Activated T-cell treated with anti-CD3 and anti-CD28 coated beads for 48 hours (primary cell): Measurements from ENCODE around the gene ZNF445.
"Not testable (repeated sequence)": the region's sequence is repeated elsewhere in the genome, so short reads cannot be mapped to it uniquely, and the experiment has no call there.

ENCODE experiments used
- DNase-seq: peaks from one replicate; pipeline ENCODE4 v3.0.0-alpha.2; 2020; ENCODE audit warnings: low read depth

The ZNF445 gene

DNA sequence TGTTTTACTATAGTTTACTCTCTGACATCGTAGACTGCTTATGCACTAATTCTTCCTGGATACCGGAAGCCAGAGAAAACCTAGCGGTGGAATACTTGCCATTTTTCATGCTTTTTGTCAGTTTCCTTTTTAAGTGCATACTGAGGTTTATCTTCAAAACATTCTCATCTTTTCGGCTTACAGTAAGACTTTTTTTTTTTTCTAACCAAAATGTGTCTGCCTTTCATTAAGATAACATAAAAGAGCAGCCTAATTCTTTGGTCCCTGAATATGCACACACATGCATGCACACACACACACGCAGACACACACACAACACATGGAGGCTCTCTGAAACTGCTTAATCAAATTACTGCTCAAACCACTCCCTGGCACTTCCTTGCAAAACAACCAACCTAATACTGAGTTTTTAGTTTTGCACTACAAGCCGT is 1.3 kb downstream of the ZNF445 start:
- DNase-seq: no peak

DNA sequence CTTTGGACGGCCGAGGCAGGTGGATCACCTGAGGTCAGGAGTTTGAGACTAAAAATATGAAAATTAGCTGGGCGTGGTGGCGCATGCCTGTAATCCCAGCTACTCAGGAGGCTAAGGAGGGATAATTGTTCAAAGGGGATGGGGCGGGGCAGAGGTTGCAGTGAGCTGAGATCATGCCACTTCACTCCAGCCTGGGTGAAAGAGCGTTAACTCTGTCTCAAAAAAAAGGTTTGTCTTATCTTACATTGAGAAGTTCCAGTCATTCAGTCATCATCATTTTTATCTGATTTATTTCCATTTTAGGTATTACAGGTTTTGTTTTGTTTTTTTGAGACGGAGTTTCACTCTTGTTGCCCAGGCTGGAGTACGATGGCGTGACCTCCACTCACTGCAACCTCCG is 2.6 kb downstream of the ZNF445 start:
- not testable (repeated sequence) for DNase-seq

DNA sequence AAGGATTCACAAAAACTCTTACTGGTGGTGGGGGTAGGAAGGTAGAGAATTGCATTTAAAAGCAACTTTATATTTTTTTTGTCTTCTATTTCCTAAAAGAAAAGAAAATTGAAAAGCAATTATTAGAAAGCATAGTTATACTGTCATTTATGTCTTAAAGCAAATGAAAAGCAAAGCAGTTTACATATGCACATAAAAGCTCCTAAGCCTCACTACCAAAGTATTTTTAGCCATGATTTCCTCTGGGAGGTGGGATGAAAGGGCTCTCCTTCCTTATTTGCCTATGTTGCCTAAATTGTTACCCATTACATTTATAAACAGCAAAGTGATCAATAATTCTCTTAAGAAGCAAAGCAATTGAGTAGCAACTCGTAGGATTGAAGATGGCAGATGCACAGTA is 7.0 kb downstream of the ZNF445 start:
- no peak for DNase-seq

DNA sequence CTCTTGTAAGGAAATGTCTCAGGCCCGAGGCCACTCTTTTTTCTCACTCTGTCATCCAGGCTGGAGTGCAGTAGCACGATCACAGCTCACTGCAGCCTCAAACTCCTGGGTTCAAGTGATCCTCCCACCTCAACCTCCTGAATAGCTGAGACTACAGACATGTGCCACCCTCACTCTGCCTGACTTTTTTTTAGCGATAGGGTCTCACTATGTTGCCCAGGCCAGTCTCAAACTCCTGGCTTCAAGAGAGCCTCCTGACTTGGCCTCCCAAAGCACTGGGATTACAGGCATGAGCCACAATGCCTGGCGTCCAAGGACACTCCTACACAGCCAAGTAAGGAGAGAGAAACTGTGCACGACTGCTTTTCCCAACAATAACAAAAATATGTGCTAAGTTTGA is 7.6 kb downstream of the ZNF445 start:
- no peak for DNase-seq

DNA sequence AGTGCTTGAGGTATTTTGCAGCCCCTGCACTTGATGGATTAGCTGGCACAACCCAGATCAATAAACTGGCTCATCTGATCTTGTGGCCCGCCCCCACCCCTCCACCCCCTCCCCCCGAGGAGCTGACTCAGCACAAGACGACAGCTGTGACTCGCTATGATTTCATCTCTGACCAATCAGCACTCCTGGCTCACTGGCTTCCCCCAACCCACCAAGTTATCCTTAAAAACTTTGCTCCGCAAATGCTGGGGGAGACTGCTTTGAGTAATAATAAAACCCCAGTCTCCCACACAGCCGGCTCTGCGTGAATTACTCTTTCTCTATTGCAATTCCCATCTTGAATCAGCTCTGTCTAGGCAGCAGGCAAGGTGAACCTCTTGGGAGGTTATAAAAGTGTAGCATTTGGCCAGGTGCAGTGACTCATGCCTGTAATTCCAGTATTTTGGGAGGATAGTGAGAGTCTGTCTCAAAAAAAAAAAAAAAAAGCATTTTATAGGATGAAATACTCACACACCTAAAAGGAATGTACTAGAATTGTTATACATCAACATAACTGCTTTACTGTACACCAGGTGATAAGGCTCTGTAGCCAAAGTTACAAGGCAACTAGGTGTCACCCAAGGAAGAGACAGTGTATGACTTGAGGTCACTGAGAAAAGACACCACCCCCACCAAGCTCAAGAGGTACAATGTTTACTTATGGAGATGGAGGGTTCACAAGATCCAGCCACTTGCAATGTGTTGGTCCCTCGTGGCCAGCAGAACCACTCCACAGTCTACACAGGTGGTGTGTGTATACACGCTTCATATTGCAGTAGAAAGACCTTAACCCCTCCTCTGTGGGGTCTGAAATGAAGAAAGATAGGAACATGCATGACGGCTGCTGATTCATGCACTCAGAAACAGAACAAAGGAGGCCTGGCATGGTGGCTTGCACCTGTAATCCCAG is 8.6 kb downstream of the ZNF445 start:
- DNase-seq: peak; percentile 29

DNA sequence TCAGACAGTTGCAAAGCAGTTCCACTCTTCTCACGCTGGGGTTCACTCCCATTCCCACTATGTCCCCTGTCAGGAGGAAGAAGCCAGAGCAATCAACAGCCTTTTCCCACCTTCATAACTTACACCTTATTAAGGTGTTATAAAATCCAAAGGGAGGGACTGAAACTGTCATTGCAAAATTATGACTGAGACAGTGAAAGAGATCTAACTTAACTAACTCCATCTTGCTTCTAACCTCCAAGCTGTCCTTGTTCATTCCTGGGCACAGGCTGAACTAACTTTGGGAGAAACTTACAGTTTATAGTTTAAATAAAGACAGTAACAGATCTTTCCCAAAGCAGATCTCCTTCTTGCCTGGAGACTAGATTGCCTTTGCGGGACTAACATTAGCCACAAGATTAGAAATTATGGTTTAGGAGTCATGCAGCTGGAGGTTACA is 9.4 kb downstream of the ZNF445 start:
- DNase-seq: not testable (repeated sequence)

DNA sequence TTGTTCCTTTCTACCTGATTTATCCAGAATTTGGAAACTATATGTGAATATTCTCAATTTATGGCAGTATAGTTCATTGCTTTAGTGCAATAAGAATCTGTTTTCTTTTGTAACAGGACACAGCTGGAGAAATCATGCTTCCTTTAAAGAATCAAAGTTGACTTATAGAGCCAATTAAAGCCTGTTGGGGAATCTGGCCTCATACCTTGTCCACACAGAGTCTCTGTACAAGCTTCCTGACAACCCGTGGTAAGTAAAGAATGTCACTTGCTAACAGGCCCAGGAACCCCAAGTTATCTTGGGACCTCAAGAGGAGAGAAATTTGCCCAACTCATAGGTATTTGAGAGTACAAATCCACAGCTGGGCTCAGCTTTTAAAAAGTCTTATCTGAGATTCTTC is 10.2 kb downstream of the ZNF445 start:
- no peak for DNase-seq

DNA sequence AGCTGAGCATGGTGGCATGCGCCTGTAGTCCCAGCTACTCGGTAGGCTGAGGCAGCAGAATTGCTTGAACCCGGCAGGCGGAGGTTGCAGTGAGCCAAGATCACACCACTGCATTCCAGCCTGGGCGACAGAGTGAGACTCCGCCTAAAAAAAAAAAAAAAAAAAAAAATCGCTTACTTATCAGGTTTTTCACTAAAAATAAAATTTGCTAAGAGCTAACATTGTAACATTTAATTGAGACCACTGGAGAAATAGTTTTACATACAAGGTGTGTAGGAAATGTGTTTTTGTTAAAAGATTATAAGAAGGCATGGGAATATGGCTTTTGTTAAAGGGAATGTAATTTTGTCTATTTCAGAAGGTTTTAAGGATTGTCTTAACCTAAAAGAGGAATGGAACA is 12.6 kb downstream of the ZNF445 start:
- DNase-seq: not testable (repeated sequence)

DNA sequence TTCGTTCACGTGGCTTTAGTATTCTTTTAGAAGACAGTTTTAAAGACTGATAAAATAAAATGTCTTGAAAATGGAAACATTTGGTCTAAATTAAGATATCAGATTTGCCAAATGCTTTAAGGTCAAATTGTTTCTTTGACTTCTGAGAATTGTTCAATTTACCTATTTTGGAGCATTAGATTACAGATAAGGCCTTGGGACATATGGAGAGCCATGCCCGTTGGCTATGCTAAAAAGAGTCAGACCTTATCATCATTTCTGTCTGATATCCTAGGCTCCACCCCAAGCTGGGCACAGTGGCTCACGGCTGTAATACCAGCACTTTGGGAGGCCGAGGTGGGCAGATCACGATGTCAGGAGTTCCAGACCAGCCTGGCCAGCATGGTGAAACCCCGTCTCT is 13.0 kb downstream of the ZNF445 start:
- DNase-seq: no peak

DNA sequence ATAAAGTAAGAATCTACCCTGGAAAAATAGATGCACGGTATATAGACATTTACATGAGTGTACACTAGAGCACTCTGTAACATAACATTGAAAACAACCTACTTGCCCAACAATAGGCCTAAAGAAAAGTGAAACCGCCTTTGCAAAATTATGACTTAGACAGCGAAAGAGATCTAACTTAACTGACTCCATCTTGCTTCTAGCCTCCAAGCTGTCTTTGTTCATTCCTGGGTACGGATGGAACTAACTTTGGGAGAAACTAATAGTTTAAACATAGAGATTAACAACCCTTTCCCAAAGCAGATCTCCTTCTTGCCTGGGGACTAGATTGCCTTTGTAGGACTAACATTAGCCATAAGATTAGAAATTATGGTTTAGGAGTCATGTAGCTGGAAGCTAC is 17.4 kb downstream of the ZNF445 start:
- DNase-seq: not testable (repeated sequence)

DNA sequence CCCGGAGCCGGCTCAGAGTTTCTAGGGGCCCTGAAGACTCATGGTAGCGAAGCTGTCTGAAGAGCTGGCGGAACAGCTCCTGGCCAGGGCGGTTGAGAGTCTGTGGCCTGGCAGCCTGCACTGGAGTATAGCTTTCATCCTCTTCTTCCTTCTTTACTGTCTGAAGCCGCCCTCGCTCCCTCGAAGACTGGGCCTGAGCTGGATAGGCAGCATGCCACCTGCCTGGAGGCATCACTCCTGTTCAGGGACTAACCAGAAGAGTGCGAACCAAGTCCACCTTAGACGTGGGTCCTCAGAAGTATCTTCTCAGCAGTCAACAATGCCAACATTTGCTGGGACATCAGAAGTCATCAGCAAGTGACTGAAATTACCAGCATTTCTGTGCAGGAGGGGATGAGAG is 22.2 kb downstream of the ZNF445 start:
- DNase-seq: no peak

DNA sequence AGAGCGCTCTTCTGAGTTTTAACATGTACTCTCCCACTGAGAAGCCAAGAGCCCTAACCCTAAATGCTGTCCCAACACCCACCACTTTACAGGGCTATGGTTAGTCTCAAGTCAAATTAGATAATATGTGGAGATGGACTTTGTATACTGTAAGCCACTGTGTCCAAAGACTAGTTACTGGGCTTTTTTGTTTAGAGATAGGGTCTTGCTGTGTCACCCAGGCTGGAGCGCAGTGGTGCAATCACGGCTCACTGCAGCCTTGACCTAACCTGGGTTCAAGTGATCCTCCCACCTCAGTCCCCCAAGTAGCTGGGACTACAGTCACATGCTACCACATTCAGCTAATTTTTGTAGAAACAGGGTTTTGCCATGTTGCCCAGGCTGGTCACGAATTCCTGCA is 23.2 kb downstream of the ZNF445 start:
- no peak for DNase-seq

DNA sequence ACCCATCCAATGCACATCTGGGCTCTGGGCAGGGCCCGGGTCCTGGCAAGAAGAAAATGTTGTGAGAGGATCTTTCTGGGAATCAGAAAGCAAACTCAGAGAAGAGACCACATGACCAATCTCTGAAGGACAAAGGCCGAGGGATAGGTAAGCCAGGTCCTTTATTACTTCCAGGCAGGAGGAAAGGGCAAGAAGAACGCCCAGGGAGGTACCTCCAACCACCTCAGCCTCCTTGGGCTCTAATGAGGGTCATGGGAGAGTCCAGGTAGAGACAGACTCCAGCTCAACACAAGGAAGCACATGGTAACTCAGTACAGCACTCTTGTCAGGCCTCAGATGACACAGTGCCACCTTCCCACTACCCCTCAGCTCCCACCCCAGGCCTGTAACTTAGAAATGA is 26.0 kb downstream of the ZNF445 start:
- DNase-seq: no peak

DNA sequence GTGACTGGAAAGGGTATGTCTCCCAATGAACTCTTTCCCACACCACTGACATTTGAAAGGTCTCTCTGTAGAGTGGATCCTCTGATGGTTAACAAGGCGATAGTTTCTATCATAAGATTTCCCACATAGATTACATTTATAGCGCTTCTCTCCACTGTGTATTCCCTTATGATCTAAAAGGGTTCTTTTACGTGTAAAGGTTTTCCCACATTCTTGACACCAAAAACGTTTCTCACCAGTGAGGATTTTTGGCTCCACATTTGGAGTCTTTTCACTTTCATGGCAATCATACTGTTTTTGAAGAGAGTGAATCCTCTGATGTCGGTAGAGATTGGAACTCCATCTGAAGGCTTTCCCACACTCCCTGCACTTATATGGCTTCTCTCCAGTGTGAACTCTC is 30.5 kb downstream of the ZNF445 start:
- no peak for DNase-seq

DNA sequence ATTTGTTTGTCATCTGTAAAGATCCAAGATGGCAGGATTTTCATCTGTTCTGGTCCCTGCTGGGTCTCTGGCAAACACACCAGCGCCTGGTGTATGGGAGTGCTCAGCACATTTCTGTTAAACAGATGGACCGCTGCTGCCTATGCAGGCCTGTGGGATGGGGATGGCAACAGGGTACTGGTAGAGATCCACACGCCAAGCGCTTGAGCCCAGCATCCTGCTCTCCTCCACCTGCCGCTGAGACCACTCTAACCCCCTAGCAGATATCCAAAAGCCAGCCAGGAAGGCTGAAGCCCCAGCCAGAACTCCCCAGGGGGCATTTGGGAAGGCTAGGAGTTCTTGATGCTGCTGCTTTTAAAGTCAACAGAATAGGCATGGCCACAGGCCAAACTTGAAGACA is 31.7 kb downstream of the ZNF445 start:
- DNase-seq: no peak

DNA sequence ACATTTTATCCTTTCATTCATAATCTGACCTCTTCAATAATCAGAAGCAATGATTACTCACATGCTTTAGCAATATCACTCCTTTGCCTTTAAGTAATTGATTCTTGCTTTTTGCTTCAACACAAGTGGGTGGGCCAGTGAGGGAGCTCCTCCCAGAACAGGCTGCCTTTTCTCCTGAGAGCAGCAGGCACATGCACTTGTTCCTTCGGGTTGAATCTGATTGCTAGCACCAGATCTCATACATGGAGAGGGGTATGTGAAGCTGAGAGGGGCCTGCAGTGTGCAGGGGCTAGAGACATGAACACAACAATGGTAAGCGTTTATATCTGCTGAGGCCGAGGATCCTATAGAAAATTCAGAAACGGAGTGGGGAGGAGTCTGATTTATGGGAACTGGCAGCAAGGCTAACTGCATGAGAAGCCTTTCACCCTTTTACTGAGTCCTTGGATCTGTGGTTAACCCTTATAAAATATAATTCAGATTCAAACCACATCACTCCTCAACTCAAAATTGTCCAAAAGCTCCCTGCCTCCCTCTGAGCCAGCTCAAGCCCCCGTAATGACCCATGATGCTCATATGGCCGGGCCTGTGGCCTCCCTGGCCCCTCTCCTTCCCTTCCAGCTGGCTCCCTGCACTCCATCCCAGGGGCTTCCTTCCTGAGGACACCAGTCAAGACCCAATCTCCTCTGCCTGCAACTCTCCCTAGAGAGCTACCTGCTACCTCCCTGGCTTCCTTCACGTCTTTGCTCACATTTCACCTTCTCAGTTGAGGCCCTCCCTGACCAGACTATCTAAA is 32.4 kb downstream of the ZNF445 start:
- DNase-seq: no peak

DNA sequence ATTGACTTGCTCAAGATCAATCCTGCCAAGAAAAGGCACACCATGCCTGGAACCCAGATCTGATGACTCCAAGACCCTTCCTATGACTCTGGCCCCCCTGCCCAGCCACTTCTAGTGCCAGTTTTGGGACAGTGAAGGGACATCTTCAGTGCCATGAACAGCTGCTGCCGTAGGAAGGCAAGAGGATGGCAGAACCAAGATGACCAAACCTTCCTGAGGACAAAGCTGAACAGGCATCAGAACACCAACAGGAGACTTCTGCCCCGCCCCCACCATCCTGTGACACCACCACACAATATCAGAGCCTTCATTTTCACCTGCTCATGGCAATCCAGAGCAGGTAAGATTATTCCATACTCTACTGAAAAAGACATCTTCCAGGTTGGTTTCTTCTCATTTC is 33.0 kb downstream of the ZNF445 start:
- DNase-seq: no peak

DNA sequence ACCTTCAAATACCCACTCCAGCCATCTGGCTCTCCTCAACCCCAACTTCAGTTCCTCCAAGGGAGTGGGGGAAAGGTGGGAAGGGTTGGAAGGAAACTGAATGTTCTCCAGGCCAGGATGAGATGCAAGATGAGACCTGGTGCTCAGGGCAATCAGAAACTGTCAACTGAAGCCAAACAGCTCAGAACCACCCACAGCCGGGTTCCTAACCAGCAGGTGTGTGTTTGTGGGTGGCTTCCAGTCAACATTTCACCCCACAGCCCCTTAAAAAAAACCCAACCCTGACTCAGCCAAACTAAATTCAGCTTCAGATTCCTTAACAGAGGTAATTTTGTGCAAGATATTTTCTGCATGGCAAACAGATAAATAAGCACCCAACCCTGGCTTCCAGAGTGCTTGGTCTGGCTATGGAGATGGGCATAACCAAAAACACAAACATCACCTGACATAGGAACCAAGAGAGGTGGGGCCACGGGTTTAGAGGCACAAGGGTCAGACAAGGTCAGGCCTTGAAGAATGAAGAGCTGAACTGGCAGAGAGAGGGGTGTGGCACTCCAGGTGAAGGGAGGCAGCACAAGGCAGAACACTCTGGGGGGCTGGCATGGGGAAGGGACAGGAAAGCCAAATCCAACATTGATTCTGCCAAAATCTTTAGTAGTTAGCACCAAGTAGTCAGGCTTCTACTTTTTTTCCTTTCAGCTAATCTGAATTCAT is 34.7 kb downstream of the ZNF445 start:
- no peak for DNase-seq

DNA sequence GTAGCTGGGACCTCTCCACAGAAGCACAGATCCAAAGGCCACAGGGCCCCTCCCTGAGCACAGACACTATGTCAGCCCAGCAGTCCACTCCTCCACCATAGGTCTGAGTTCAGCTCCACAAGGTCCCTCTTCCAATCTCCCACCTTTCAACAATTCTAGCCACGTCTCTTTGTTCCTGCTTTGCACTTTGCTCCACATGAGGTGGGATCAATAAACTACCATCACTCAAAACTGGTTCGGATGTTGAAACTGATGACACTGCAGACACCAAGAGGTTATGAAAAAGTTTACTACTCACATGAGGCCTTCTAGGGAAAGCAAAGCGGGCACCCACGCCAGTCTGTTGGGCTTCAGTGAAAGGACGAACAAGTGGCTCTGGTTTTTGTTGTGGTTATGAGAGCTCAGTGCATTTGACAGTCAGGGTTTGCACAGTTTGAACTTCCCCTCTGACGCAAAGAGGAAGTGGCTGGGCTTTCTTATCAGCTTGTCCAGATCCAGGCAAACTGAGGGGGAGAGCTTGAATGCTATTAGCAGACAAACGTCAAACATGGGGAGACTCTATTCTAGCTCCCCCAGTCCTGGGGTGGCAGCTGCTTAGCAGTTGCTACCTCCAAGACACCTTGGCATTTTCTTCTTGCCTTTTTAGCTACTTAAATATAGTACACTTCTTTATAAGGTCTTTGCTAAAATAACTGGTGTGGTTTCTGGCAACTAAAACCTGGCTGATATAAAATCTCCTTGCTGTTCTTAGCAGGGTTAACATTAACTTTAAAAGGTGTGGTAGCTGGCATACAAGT is 37.8 kb downstream of the ZNF445 start:
- DNase-seq: peak; percentile 63

DNA sequence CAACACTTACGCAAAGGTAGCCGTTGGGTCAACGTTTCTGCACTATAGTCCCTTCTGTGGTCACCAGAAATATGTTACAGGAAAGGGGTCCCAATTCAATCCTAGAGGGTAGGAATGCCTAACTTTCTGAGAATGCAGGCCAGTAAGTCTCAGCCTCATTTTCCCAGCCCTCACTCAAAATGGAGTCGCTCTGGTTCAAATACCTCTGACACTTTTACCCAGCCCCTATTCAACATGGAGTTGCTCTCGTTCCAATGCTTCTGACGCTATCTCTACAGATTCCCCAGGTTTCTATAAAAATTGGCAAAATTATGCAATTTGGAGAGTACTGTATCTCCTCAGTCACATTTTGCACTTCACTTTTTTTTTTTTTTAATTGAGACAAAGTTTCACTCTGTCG is 39.7 kb downstream of the ZNF445 start:
- no peak for DNase-seq

DNA sequence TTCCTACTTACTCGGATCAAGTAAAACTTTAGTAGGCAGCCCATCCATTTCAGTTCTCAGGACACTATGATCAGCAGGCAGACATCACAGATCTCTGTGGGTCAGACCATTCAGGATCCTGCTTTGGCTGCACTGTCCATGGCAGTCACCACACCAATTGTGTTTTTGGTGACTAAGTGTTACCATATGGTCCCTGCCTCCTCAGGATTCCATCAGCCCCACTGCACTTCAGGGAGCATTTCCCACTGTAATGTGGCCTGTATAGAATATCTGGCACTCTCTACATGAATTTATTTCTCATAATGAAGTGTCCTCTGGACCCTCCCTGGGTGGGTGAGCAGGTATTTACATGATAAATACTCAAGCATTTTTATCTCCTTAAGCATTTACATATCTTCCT is 41.3 kb downstream of the ZNF445 start:
- DNase-seq: no peak
